Astrocyte of the cerebellum (primary cell): ENCODE measurements around the gene KRT3.

Source experiments
- DNase-seq: peaks from one replicate; pipeline ENCODE4 v3.0.0-alpha.2; 2011; ENCODE audit warnings: low read depth
- H3K4me3 ChIP-seq: 2 replicates; pipeline ENCODE4 v1.5.1; 2011; ENCODE audit warnings: mild to moderate bottlenecking, low read depth, low read length, moderate library complexity
- CTCF ChIP-seq: IDR thresholded peaks from 2 replicates; pipeline ENCODE4 v1.5.1; 2012; ENCODE audit warnings: low read length, low read depth, moderate library complexity, mild to moderate bottlenecking; ENCODE audit errors: missing control alignments
- in situ Hi-C: cut with HindIII; loops from 2 replicates; pipeline ENCODE4 v1.10.0; 2017; ENCODE audit warnings: low sequenced_read_pairs

Gene KRT3

DNA sequence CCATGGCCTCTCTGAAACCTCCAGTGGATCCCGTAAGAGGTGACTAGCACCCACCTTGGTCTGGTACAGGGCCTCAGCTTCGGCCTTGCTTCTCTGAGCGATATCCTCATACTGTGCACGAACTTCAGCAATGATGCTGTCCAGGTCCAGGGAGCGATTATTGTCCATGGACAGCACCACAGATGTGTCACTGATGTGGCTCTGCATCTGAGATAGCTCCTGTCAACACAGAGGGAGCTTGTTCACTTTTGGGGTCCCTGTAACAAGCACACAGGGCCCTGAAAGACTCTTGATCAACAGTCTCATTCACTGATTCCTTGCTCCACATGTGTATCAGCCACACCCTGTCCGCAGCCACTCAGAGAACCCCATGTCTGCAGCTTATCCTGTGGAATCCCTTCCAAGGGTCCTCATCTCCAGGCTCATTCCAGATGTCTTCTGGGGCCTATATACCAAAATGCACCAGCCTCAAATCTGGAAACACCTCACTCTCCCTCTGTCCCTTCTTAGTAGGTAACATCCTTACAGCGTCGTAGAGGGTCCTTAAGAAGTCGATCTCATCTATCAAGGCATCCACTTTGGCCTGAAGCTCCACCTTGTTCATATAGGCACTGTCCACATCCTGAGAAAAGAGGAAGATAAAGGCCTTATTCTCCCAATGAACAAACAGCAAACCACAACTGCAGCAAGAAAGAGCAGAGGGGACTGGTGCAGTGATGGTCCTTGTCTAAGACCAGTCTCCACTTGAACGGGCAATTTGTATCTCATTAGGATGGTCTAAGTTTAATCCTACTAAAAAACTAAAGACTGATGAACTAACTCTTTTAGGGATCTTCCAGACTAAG is 3.5 kb downstream of the KRT3 start:
- in situ Hi-C loops = no loop called here
- no peak for TF ChIP-seq CTCF
- no peak for DNase-seq
- H3K4me3 ChIP-seq = no peak overlapping the region

DNA sequence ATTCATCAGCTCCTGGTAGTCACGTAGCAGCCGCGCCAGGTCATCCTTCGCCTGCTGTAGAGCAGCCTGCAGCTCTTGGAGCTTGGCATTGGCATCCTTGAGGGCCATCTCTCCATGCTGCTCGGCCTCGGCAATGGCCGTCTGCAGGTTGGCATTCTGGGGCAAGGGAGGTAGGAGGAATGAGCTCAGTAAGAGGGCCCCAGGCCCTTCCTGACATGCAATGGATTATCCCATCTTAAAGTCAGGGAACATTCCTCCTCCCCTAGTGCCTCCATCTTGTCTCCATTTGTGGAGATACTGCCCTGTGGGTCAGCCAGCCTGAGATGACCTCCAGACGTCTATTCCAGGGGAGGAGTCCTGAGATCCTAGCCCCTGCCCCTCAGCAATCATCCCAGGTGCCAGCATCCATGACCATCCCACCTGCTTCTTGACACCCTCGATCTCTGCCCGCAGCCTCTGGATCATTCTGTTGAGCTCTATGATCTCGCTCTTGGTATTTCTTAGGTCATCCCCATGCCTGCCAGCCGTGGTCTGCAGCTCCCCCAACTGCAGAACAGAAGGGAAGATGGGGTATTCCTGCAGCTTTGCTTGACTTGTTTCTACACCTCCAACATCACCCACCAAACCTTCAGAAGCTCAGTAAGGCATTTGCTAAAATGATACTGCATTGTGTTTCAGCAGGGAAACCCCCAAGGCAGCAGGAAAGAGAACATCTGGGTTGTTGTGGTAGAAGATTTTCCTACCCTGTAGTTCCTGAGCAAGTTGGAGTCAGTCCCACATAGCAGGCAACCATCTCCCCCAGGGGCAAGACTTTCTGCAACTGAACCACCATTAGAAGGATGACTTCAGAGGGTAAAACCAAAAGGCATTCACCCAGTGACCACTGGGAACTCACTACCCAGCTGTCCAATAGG is 4.4 kb downstream of the KRT3 start:
- TF ChIP-seq CTCF = no peak
- no peak overlapping the region for H3K4me3 ChIP-seq
- DNase-seq = no peak
- in situ Hi-C loops = no loop called here

DNA sequence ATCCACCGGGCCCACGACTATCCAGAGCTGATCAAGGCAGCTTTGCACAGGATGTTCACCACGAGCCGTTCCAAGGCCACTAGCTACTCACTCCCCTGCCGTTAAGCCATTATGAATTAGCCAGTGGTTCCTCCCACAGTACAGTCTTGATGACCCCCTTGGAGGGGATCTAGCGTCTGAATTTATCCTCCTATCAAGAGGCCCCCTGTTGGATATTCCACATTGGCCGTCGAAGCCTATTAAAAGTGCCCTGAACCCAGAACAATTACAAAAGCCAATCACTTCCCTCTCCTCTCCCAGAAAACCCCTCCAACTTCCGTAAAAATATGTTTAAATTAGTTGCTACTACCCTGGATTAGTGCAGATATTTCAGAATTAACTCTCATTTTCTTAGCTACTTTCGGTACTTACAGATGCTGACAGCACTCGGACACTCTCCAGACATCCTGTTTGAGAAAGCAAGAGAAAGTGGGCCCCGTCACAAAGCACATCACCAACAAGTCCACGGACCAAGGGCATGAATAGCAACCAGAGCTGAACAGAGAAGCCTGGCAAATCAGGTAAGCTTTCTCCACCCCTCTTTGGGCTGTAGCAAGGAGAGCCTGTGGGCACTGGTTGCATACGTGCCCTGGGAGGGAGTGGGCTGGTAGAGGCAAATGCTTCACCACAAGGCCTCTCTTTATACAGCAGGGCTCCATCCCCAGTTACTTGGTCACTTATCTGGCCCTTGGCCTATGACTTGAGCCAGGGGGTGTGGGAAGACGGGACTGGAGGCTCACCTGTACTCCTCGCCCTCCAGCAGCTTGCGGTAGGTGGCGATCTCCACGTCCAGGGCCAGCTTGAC is 5.3 kb downstream of the KRT3 start:
- no peak for TF ChIP-seq CTCF
- in situ Hi-C loops = no loop called here
- DNase-seq = no peak
- no peak overlapping the region for H3K4me3 ChIP-seq

DNA sequence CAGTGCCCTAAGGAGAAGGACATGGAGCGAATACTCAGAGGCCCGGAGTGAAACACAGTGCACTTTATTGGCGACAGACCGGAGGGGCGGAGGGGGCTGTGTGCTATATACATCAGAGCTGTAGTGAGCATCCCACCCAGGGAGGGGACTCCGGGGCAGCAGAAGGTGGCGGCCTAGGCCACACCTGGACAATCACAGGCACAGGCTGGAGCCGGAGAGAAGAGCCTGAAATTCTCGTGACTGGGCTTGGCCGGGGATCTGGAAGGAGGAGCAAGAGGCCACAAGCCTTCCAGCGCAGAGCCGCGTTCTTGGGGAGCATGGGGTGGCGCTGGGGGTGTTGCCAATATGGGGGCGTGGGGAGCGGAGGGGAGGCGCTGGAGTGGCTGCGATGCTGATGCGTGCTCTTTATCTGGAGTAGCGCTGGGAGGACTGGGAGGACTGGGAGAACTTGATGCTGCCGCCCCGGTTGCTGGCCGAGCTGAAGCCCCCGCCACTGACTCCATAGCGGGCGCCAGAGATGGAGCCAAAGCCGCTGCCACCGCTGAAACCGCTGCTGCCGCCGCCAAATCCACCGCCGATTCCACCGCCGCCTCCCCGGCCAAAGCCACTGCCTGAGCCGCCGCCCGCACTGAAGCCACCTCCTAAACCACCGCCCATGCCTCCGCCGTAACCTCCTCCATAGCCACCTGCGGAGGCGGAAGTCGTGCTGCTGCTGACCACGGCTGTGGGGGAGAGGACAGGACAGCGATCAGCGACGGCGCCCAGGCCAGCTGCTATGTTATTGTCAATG is 6.1 kb downstream of the KRT3 start:
- H3K4me3 ChIP-seq = no peak overlapping the region
- in situ Hi-C loops = no loop called here
- DNase-seq = no peak
- TF ChIP-seq CTCF = no peak

DNA sequence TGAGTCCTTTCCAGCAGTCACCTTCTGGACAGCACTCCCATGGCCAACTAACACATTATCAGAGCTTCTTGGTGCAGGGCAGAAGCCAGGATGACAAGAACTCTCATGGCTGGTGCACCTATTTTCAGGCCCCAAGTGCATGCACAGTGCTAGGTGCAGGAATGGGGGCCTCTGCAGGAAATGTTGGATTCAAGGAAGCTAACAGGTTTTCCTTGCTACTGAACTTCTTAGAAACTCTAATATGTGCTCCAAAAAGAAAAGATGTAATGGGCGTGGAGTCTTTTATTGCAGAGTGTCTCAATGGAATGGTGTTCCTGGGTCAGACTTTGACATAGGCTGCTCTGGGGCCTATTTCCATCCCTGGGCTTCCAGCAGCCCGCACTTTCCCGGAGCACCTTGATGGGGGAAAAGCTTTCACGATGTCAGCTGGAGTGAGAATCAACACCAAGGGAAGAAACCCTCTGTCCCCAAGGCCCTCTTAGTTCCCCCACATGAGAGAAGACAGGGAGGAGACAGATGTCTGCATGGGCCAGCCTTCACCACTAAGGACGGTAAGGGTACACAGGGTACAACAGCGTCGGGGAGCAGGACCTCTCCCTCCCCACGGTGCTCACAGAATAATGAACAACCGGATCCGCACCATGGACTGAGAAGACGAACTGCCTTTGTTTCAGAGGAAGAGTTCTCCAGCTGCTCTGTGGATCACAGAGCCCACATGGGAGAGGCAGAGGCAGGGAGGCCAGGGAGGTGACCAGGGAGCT is 6.9 kb downstream of the KRT3 start:
- no peak overlapping the region for H3K4me3 ChIP-seq
- in situ Hi-C loops = no loop called here
- no peak for TF ChIP-seq CTCF
- no peak for DNase-seq
